ENCODE measurements around the gene P2RY4.
"Not testable (repeated sequence)": the region's sequence is repeated elsewhere in the genome, so short reads cannot be mapped to it uniquely, and the experiment has no call there.

Gene P2RY4

GRCh38 chrX:70226687-70227086 is 33.3 kb downstream of the P2RY4 start:
- H3K4me3 ChIP-seq (ENCODE audit: low read depth, low read length) = no peak overlapping the region
- no peak for DNase-seq (ENCODE audit: low read depth)
- TF ChIP-seq CTCF (IDR thresholded peaks at IDR 0.05; ENCODE audit: insufficient read depth, low read depth, low read length, missing control alignments) = no peak

- no peak overlapping the region for H3K4me3 ChIP-seq (ENCODE audit: low read depth, low read length)
- DNase-seq (ENCODE audit: low read depth) = no peak
- TF ChIP-seq CTCF (IDR thresholded peaks at IDR 0.05; ENCODE audit: insufficient read depth, low read depth, low read length, missing control alignments) = no peak
These were observed 34.0 kb downstream of the P2RY4 start for GRCh38 chrX:70226048-70226447.

GRCh38 chrX:70219938-70220764 is 39.9 kb downstream of the P2RY4 start:
- H3K4me3 ChIP-seq (ENCODE audit: low read depth, low read length) = no peak overlapping the region
- no peak for TF ChIP-seq CTCF (IDR thresholded peaks at IDR 0.05; ENCODE audit: insufficient read depth, low read depth, low read length, missing control alignments)
- no peak for DNase-seq (ENCODE audit: low read depth)

- DNase-seq (ENCODE audit: low read depth) = not testable (repeated sequence)
These were observed 50.4 kb downstream of the P2RY4 start for GRCh38 chrX:70209570-70209969.

GRCh38 chrX:70208479-70208878 is 51.5 kb downstream of the P2RY4 start:
- TF ChIP-seq CTCF (IDR thresholded peaks at IDR 0.05; ENCODE audit: insufficient read depth, low read depth, low read length, missing control alignments) = no peak
- DNase-seq (ENCODE audit: low read depth) = no peak

More at GRCh38 chrX:70209570-70209969, 50.4 kb downstream of the P2RY4 start:
- not testable (repeated sequence) for H3K4me3 ChIP-seq (ENCODE audit: low read depth, low read length)

More at GRCh38 chrX:70208479-70208878, 51.5 kb downstream of the P2RY4 start:
- H3K4me3 ChIP-seq (ENCODE audit: low read depth, low read length) = no peak overlapping the region

Measured in GM12865 (cell line).